Measurements from ENCODE around the gene GATA6.

The GATA6 gene

DNA sequence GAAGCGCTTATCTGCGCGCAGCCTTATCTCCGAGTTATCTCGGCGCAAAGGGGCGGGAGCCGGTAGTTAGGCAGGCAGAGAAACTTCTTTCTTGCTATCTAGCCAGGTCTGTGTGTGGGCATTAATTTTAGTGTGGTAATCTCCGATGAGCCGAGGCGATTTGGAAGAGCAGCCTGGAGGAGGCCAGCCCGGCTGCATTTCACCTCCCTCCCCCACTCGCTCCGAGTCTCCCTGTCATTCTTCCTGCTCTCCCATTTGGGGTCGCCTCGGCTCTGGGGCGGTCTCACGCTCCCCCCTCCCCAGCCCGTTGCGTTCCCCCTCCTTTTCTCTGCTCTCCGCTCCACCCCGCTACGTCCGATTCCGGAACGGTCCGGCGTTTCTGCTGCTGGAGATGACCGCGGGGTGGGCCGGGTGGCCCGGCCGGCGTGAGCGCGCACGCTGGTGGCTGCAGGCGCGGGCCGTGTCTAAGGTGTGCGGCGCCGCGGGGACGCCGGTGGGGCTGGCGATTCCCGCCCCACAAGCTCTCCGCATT lies 566 bp downstream of the GATA6 start:
- TF ChIP-seq, protein P1, sequence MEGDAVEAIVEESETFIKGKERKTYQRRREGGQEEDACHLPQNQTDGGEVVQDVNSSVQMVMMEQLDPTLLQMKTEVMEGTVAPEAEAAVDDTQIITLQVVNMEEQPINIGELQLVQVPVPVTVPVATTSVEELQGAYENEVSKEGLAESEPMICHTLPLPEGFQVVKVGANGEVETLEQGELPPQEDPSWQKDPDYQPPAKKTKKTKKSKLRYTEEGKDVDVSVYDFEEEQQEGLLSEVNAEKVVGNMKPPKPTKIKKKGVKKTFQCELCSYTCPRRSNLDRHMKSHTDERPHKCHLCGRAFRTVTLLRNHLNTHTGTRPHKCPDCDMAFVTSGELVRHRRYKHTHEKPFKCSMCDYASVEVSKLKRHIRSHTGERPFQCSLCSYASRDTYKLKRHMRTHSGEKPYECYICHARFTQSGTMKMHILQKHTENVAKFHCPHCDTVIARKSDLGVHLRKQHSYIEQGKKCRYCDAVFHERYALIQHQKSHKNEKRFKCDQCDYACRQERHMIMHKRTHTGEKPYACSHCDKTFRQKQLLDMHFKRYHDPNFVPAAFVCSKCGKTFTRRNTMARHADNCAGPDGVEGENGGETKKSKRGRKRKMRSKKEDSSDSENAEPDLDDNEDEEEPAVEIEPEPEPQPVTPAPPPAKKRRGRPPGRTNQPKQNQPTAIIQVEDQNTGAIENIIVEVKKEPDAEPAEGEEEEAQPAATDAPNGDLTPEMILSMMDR (IDR thresholded peaks at IDR 0.05; ENCODE audit: borderline replicate concordance, control extremely low read depth, extremely low read depth, insufficient read depth, missing control alignments) = no peak
- in situ Hi-C loops (cut with MboI; ENCODE audit: low sequenced_read_pairs, unreplicated experiment) = no loop called here
- no peak for DNase-seq (ENCODE audit: low spot score)

DNA sequence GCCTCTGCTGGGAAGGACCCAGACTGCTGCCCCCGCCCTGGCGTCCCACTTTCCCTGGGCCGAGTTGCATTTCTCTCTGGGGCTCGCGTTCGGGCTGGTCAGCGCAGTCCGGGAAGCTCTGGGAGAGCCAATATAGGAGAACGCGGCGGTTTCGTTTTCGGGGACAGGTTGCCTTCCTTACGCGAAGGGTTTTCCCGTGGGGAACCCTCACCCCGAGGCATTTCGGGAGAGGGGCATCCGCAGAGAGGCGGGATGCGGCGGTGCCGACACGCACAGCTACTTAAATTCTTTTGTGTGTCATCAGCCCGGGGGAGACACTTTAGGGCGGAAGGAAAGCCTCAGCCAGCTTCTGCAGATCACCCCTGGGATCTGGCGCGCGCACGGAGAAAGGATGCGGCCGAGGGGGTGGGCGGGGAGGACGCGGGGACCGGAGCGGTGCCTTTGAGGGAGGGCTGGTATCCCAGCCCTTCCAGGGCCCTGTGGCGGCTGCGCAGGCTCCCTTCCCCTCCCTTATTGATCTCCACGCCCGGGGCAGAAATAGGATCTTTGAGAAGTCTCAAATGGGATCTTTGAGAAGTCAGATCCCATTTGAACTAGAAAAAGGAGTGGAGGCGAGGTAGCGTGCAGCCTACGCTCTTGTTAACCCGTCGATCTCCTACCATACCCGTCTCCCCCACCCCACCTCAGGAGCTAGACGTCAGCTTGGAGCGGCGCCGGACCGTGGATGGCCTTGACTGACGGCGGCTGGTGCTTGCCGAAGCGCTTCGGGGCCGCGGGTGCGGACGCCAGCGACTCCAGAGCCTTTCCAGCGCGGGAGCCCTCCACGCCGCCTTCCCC lies 1.2 kb downstream of the GATA6 start:
- TF ChIP-seq, protein P1 (IDR thresholded peaks at IDR 0.05; ENCODE audit: borderline replicate concordance, control extremely low read depth, extremely low read depth, insufficient read depth, missing control alignments) = no peak
- in situ Hi-C loops (cut with MboI; ENCODE audit: low sequenced_read_pairs, unreplicated experiment) = no loop called here
- DNase-seq (ENCODE audit: low spot score) = no peak

DNA sequence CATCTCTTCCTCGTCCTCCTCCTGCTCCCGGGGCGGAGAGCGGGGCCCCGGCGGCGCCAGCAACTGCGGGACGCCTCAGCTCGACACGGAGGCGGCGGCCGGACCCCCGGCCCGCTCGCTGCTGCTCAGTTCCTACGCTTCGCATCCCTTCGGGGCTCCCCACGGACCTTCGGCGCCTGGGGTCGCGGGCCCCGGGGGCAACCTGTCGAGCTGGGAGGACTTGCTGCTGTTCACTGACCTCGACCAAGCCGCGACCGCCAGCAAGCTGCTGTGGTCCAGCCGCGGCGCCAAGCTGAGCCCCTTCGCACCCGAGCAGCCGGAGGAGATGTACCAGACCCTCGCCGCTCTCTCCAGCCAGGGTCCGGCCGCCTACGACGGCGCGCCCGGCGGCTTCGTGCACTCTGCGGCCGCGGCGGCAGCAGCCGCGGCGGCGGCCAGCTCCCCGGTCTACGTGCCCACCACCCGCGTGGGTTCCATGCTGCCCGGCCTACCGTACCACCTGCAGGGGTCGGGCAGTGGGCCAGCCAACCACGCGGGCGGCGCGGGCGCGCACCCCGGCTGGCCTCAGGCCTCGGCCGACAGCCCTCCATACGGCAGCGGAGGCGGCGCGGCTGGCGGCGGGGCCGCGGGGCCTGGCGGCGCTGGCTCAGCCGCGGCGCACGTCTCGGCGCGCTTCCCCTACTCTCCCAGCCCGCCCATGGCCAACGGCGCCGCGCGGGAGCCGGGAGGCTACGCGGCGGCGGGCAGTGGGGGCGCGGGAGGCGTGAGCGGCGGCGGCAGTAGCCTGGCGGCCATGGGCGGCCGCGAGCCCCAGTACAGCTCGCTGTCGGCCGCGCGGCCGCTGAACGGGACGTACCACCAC lies 2.1 kb downstream of the GATA6 start:
- TF ChIP-seq, protein P1 (IDR thresholded peaks at IDR 0.05; ENCODE audit: borderline replicate concordance, control extremely low read depth, extremely low read depth, insufficient read depth, missing control alignments) = no peak
- in situ Hi-C loops (cut with MboI; ENCODE audit: low sequenced_read_pairs, unreplicated experiment) = no loop called here
- DNase-seq (ENCODE audit: low spot score) = no peak

GRCh38 chr18:22172120-22172582 lies 2.8 kb downstream of the GATA6 start:
- TF ChIP-seq, protein P1 (IDR thresholded peaks at IDR 0.05; ENCODE audit: borderline replicate concordance, control extremely low read depth, extremely low read depth, insufficient read depth, missing control alignments) = no peak
- in situ Hi-C loops (cut with MboI; ENCODE audit: low sequenced_read_pairs, unreplicated experiment) = no loop called here
- DNase-seq (ENCODE audit: low spot score) = no peak

DNA sequence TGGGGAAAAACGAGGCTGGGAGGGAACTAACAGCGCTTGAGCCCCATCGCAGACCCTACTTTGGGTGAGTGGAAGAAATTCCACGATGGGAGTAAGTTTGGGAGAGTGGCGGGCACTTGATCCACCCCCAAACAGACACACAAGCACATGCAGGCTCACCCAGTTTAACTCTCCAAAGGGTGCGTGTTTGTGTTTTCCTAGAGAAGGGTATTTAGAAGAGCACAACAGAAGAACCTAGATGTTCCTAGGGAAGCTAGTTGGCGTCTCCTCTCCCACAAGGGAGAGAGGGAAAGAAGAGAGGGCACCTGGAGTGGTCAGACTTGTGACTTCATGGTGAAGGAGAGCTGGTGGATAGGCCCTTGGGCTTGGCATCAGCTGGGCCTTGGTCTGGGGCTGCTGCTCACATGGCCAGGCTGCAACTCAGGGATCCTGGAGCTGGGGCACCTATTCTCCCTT lies 3.2 kb downstream of the GATA6 start:
- TF ChIP-seq, protein P1 (IDR thresholded peaks at IDR 0.05; ENCODE audit: borderline replicate concordance, control extremely low read depth, extremely low read depth, insufficient read depth, missing control alignments) = no peak
- DNase-seq (ENCODE audit: low spot score) = no peak
- in situ Hi-C loops (cut with MboI; ENCODE audit: low sequenced_read_pairs, unreplicated experiment) = no loop called here

GRCh38 chr18:22173221-22173927 lies 4.0 kb downstream of the GATA6 start:
- in situ Hi-C loops (cut with MboI; ENCODE audit: low sequenced_read_pairs, unreplicated experiment) = no loop called here
- TF ChIP-seq, protein P1 (IDR thresholded peaks at IDR 0.05; ENCODE audit: borderline replicate concordance, control extremely low read depth, extremely low read depth, insufficient read depth, missing control alignments) = no peak
- no peak for DNase-seq (ENCODE audit: low spot score)

Data from GM13976 (cell line).